NCI-H2107 (cell line): ENCODE results near the gene CDC6.

Experiments
- DNase-seq: peaks from one replicate; lab custom pipeline; 2025; lab: John Stamatoyannopoulos, UW

Gene CDC6

DNA sequence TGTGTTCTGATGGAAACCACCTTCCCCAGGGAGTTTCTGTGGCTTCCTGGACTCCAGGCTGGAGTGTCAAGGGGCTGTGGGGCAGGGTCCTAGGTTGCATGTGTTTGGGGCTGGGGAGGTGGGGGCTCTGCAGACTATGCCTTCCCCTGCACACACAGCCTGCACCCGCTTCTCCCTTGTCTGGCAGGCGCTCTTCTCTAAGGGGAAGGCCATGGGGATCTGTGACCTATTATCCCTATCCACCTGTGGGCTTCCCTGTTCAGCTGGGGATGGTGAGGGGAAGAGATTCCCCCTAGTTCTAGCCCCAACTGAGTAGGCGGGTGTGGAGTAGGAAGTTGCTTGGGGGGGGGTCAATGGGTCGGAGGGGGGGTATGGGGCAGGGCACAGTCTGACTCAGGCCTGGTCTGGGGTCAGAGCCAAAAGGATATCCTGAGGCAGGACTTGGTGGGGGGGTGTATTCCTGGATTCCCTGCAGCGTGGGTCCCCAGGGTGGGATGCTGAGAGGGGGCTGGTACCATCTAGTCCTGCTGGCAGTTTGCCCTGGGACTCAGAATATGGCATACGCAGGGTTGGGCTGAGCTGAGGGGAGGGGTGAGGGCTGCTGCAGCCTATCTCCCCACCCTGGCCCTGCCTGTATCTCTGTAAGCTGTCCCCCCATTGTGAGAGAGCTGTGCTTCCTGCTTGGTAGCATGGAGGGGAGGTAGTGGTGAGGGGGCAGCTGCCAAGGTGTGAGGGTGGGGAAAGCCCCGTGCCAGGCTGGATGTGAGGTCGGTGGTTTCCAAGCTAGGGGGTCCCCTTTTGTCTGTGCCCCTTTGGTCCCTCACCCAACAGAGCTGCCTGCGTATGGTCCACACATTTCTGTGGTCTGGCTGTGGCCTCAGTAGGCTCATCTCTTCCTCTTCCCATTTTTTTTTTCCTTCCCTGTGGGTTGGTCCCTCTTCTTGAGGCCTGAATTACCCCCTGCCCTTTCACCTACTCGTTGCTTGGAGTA, 36.0 kb downstream of the CDC6 start:
- DNase-seq, result no peak

DNA sequence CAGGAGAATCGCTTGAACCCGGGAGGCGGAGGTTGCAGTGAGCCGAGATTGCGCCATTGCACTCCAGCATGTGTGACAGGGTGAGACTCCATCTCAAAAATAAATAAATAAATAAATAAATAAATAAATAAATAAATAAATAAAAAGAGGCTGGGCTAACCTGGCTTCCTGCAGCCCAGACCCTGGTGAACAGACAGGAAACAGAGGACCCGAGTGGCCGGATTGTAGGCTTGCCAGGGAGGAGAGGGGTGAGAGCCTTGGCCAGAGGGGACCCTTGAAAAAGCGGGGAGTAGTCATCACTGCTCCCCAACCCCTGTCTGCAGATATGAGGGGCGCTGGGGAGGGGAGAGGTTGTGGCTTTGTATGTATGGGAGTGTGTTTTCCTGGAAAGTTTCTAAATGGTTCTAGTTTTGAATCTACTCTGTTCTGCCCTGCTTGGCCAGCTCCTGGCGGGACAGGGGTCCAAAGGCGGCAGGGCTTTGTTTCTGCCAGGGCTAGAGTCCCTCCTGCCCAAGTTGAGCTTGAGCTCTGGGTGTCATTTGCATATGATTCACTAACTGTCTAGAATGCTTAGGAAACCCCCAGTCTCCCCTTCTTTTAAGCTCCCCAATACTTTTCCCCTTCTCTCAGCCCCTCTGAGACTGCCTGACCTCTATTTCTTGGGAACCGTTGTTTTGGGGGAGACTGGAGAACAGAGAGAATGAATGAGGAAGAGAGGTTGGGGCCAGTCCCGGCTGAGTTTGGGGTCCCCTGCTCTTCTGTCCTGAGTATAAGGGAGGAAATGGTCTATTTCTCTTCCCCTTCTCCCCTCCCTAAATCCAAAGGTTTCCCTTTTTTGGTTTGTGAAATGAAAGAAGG, 37.7 kb downstream of the CDC6 start:
- no peak for DNase-seq

DNA sequence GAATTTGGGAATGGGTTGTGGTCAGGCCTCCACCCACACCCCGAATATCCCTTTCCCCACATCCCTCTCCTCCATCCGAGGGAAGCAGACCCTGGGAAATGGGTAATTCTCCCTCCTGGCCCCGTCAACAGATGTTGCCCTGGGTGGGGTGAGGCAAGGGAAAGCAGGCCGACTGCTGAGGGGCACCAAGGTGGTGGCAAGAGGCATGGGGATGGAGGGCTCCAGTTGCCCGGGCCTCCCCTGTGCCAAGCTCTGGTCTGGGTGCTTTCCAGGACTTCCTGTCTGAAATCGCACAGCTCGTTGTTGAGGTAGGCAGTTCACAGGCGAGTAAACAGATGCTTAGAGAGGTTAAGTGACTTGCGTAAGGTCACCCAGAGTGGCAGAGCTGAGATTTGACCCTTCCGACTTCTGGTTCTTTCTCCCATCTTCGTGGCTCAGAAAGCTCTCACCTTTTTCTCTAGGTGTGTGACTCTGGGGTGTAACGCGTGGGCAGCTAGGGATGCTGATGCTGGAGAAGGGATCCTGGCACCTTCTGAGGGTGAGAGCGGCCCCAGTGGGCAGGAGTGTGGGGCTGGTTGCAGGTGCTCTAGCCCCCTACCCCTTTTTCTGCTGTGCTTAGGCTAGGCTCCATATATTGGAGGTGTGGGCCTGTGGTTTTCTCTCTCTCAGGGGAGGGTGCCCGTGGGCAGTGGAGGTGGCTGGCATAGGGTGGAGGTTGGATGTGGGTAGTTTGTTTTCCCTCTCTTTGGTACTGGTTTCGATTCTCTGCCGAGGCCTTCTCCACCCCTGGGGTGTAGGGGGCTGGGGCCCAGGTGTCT, 38.5 kb downstream of the CDC6 start:
- DNase-seq, result no peak

DNA sequence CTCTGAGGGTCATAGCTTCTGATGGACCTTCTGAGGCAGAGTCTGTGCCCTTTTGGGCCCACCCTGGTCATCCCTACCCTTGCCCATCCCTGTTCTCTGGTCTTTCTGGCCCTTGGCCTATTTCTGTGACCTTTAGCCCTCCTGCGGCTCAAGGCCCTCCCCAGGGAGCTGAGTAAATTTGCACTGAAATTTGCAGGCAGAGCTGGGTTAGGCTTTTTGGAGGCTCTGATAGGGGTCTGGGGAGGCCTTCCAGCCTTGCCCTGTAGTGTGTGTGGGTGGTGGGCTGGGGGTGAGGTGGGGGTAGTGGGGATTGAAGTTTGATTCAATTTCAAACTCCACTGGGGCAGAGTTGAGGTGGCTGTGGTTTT, 39.1 kb downstream of the CDC6 start:
- DNase-seq, result no peak

DNA sequence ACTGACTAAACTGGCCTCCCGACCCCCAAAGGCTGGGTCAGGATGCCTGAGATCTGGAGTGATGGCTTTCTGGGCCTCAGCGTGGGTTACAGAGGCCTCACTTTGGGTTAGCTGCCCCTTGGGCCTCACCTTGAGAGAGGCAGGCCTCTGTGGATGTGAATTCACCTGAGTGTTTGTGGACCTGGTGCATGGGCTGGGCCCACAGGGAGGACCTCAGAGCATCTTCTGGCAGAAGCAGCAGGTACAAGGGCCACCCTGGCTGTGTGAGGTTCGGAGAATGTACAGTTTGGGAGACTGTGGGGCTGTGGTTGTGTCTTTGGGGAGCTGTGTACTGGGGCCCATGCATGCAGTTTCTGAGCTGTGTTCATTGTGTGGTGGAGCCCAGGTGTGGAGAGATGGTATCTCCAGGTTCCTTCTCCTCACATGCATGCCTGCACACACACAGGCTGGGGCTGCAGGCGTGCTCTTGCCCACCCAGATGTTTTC, 39.6 kb downstream of the CDC6 start:
- DNase-seq, result no peak

DNA sequence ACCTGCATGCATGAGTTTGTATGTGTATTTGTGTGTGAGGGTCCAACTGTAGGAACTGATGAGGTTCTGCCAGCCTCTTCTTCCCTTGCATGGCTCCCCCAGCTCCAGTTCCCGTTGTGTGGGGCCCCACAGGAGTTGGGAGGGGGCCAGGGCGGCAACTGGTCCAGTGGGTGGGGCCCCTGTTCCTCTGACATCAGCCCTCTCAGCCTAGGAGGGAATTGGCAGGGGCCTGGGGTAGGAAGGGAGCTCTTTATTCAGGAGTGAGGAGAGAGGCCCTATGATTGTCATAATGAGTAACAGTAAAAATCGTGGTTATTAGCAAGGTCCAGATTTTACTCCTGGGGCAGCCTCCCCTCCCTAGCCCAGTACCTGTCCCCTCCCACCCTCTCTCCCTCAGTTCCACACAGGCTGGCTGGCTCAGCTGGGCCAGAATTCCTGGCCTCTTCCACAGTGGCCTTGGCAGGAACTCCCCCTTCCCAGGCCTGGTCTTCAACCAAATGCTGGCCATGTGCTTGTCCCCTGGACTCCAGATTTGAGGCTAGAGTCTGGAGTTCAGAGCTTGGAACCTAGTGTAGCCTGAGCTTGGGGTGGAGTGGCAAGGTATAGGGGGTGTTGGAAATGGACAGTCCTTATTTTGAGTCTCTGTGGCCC, 40.2 kb downstream of the CDC6 start:
- no peak for DNase-seq

DNA sequence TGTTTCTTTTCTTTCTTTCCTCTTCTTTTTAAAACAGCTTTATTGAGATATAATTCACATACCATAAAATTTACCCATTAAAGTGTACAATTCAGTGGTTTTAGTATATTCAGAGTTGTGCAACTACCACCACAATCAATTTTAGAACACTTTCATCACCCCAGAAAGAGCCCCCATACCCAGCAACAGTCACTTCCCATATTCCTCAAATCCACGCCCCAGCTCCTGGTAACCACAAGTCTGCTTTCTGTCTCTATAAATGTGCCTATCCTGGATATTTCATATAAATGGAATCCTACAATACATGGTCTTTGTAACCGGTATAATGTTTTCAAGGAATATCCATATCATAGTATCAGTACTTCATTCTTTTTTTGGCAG, 40.7 kb downstream of the CDC6 start:
- DNase-seq, result no peak

DNA sequence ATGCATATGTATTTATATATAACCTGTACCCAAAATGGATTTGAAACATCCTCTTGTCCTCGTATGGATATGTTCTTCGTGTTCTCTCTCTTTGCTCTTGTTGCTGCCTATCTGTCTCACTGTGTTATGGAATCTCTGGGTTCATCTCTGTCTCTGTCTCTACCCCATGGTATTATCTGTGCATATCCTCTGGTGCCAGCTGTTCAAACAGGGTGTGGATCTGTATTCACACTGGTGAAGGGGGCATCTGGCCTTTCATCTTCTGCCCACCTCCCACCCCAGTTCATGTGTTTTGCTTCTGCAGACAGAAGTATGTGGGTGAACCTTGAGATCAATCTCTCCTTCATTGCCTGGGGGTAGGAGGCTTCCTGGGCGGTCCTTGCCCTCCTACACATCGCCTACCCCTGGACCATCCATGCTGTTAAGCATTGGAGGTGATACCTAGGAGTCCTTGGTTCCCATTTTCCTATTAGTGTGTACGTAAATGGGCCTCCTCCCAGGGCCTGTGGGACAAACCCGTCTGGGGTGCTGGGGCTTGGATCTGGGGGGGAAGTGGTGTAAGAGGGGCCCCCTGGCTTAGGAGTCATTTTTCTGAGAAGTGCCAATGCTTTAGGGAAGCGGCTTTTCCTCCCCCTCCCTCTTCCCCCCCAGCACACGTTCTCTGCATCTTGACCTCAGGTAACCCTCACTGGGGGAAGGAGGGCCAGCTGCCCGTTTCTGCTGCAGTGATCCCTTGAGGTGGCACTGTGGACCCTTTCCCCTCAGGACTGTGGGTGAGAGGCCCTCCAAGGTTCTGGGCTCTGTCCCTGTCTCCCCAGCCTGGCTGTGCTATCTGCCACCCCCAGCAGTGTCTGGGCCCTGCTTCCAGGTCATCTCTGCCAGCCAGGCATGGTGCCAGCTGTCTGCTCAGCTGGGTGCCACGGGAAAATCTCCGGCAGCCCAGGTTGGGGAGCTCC, 42.4 kb downstream of the CDC6 start:
- no peak for DNase-seq

DNA sequence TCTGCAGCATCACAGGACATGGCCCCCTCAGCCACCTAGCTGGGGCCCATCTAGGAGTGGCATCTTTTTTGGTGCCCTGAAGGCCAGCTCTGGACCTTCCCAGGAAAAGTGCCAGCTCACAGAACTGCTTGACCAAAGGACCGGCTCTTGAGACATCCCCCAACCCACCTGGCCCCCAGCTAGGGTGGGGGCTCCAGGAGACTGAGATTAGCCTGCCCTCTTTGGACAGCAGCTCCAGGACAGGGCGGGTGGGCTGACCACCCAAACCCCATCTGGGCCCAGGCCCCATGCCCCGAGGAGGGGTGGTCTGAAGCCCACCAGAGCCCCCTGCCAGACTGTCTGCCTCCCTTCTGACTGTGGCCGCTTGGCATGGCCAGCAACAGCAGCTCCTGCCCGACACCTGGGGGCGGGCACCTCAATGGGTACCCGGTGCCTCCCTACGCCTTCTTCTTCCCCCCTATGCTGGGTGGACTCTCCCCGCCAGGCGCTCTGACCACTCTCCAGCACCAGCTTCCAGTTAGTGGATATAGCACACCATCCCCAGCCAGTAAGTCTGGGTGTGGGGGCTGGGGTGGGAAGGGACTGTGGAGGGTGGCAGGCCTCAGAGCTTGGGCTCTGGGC, 43.3 kb downstream of the CDC6 start:
- DNase-seq, result no peak

DNA sequence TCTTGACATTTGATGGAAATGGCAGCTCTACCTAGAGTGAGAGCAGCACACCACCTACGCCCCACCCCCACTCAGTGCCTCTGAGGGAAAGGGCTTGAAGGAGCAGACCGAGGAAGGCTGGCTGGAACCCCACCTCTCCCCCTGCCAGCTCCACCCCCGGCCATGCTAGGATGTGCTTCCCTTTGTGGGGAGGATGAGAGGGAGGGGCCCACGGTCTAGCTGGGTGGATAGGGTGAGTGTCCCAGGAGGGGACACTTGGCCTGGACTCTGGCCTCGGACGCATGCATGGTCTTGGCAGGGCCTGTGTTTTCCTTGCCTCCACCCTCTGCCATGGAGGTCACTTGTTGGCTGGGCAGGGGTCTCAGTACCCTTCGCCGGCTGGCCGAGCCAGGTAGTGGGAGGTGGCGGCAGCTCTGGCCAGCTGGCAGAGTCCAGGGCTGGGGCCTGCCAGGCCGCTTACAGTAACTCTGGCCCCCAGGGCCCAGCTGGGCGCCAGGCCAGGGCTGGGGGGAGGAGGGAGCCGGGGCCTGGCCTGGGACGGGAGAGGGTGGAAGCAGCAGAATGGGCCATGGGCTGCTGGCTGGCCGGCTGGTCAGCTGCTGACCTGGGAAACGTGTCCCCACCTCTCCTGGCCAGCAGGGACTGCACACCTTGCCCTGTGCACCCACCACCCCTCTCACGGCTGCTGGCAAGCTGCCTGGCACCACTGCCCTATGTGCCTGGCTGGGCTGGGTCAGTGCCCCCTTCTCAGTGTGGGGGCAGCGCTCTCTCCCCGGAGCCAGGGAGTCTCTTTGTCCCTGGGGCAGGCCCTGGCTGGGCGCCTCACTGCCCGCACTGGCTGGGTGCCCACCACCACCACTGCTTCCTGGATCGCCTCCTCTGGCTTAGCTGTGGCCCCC, 44.3 kb downstream of the CDC6 start:
- DNase-seq, result no peak

DNA sequence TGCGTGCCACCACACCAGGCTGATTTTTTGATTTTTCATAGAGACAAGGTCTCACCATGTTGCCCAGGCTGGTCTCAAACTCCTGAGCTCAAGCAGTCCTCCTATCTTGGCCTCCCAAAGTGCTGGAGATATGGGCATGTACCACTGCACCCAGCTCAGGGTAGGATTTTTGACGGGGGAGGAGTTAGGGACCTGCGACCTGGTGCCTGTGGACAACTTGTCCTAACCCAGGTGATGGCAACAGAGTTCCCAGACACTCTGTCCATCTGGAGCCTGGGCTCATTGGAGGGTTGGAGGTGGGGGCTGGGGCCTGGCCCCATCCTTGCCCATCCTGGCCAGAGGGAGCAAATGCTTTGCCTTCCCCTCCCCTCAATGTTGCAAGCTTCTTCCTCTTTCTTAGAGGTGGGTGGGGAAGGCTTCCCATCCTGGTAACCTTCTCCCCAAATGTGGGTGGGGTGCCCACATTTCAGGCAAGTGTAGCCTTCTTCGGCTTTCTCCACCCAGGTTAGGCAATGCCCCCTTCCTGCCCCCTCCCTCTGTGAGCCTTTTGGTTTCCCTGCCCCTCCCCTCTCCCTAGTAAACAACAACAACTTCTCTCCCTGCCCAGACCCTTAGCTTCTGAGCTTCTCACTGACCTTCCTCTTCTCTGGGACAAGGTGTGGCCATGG, 46.2 kb downstream of the CDC6 start:
- no peak for DNase-seq

DNA sequence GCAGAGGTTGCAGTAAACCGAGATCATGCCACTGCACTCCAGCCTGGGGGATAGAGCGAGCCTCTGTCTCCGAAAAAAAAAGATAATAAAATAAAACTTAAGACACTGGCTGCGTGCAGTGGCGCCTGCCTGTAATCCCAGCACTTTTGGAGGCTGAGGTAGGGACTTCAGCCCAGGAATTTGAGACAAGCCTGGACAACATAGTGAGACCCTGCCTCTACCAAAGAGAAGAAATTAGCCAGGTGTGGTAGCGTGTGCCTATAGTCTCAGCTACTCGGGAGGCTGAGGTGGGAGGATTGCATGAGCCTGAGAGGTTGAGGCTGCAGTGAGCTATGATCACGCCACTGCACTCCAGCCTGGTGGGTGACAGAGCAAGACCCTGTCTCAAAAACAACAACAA, 47.9 kb downstream of the CDC6 start:
- DNase-seq, result no peak

DNA sequence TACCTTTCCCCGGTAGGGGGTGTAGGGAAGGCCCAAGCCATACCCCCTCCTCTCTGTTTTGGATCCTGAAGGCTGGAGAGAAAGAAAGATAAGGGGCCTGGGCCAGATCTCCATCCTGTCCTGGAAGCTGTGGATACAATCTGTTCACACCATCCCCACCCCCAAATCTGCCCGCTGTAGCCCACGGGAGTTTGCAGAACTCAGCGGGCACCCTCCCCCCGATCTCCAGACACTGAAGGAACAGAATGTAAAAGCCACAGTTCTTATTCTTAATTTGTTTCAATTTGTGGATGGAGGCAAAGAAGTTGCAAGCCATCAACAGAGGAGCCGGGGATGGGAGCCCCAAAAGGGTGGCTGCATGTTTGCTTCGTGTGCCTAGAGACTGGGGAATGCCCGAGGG, 49.7 kb downstream of the CDC6 start:
- DNase-seq, result no peak

DNA sequence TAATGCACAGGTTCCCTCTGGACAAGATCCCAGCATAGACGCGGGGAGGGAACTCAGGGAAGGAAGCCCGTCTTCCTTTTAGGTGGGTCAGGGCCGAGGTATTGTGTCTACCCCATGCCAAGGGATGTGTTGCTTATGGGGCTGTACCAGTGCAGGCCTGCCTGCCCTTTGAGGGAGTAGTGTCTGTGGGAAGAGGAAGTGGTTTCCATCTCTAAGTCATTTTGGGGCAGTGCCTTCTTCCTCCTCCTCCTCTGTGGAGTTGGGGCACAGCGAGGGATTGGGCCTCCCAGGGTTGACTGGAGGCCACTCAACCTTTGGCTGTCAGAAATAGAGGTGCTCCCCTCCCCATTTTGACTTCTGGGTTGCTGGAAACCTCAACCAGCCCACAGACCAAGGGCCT, 50.4 kb downstream of the CDC6 start:
- DNase-seq, result no peak

DNA sequence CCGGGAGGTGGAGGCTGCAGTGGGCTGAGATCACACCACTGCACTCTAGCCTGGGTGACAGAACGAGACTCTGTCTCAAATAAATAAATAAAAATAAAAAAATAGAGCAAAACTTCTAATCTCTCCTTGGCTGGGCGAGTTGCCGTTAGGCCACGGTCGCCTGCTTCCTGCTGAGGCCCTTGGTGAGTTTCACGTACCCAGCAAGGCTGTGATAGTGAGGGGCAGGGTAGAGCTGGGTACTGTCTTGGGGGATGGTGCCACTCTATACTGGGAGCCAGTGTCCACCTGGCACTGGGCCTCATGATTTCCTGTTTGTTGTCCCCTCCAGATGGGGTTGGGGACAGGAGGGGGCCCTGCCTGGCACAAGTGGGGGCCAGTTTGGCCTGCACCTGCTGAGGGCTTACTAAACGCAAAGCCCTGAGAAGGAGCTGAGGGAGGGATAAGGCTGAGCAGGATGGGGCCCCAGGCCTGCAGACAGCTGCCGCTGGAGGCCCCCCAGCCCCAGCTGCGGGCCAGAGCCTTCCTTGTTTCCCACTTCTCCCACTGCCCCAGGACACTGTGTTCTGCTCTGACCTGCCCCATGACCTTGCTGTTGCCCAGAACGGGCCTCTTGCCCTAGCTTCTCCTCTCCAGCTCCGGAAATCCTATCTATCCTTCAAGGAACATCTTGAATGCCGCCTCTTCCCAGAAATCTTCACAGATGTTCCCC, 51.4 kb downstream of the CDC6 start:
- no peak for DNase-seq

DNA sequence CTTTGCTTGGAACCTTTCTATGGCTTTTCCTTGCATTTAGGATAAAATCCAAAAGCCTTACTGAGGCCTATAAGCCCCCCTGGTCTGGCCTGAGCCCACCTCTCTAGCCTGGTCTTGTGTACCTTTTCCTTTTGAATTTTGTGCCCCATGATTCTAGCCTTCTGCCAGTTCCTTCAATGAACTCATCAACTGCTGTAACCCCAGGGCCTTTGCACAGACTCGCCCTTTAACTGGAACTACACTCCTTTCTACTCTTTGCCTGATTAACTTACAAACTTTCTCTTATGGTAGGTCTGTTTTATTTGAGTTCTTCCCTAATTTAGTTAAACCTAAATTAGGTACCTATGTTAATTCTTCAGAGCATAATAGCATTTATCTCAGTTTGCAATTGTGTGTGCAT, 52.6 kb downstream of the CDC6 start:
- no peak for DNase-seq
